AG09319 (cell line): ENCODE results near the gene TMEM151A.

Experiments used
- DNase-seq: peaks from one replicate; pipeline ENCODE4 v3.0.0-alpha.2; 2010; ENCODE audit warnings: low read depth; ENCODE audit errors: extremely low read depth
- TF ChIP-seq, protein P1 (sequence below): IDR thresholded peaks from 2 replicates; pipeline ENCODE4 v1.5.1; 2011; ENCODE audit warnings: low read depth, mild to moderate bottlenecking, inconsistent platforms, low read length, moderate library complexity

TMEM151A gene

DNA sequence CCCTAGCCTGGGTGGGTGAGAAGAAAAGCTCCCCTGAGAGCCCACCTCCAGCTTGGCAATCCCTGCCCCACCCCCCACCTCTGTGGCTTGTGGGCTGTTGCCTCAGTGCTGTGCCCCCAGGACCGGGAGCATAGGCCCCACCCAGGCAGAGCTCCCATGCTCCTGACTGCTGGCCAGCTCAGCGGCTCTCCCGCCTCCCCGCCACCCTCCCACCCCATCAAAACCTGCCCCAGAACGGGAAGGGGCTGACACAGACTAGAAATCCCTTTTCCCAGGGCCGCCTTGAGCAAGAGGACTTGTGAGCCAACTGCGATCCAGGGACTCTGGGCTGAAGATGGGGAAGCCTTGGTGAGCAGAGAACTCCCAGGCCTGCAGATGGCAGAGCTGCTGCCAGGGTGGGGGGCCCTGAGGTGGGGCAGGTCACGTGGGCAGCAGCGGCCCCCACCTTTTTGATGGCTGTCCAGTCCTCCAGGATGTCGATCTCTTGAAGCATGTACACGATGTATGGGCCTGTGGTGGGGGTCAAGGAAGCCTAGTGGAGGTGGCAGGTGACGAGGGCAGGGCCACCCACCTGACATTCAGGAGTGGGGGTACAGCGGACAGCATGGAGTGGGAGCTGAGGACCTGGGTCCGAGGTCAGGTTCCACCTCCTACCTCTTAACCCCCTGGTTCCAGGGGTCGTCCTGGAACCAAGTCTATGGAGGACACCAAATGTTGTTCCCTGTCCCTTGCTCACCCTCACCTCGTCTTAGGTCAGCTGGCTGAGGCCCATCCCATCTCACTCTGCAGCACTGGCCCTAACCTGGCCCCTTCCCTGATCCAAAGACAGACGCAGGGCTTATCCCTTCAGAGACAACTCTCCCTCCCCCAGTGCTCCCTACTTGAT, 46.8 kb downstream of the TMEM151A start:
- TF ChIP-seq, protein P1, sequence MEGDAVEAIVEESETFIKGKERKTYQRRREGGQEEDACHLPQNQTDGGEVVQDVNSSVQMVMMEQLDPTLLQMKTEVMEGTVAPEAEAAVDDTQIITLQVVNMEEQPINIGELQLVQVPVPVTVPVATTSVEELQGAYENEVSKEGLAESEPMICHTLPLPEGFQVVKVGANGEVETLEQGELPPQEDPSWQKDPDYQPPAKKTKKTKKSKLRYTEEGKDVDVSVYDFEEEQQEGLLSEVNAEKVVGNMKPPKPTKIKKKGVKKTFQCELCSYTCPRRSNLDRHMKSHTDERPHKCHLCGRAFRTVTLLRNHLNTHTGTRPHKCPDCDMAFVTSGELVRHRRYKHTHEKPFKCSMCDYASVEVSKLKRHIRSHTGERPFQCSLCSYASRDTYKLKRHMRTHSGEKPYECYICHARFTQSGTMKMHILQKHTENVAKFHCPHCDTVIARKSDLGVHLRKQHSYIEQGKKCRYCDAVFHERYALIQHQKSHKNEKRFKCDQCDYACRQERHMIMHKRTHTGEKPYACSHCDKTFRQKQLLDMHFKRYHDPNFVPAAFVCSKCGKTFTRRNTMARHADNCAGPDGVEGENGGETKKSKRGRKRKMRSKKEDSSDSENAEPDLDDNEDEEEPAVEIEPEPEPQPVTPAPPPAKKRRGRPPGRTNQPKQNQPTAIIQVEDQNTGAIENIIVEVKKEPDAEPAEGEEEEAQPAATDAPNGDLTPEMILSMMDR = no peak
- DNase-seq = no peak

DNA sequence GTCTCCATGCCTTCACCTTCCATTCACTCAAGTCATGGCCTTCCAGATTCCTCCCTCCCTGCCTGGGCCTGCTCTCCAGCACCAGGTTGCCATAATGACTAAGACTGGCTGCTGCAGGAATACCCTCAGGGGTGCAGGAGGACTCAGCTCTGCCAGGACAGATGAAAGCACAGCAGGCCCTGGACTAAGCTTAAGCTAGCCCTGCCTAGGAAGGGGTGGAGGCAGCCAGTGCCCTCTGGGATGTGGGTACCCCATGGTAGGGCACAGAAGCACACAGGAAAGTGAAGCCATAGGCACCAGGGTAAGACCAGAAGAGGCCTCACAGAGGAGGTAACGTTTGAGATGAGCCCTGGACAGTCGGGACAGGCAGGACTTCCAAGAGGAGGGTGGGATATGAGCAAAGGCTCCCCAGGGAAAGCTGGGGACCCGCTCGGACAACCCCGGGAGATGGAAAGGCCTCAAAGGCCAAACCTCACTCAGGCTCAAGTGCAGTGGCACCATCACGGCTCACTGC, 47.5 kb downstream of the TMEM151A start:
- TF ChIP-seq, protein P1 = no peak

DNA sequence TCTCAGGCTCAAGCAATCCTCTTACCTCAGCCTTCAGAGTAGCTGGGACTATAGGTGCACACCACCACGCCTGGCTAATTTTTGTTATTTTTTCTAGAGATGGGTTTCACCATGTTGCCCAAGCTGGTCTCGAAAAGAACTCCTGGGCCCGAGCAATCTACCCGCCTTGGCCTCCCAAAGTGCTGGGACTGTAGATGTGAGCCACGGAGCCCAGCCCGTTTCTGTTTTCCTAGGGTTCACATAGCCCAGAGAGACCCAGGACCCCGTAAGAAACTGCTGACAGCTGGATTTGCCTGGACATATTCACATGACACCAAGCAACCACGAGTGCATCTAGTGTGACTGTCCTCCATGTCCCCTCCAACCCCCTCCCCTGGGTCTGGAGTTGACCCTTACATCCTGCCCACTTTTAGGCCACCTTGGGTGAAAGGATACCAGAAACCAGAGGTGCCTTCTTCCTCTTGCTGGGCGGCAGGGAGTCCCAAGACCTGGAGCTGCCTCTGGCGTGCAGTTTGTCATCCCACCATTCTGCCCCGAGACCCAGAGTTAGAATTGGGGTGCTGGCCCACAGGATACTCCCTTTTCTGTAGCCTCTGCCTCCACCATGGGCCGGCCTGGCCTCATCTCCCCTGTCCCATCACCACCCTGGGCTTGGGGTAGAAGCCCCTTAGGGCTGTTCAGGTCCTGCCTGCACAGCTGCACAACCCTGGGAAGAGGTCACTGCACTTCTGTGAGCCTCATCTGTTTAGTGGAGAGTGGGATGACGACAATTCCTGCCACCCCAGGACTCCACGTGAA, 48.2 kb downstream of the TMEM151A start:
- no peak for DNase-seq
- TF ChIP-seq, protein P1 = no peak

More for the DNA sequence above, 47.5 kb downstream of the TMEM151A start:
- no peak for DNase-seq

DNA sequence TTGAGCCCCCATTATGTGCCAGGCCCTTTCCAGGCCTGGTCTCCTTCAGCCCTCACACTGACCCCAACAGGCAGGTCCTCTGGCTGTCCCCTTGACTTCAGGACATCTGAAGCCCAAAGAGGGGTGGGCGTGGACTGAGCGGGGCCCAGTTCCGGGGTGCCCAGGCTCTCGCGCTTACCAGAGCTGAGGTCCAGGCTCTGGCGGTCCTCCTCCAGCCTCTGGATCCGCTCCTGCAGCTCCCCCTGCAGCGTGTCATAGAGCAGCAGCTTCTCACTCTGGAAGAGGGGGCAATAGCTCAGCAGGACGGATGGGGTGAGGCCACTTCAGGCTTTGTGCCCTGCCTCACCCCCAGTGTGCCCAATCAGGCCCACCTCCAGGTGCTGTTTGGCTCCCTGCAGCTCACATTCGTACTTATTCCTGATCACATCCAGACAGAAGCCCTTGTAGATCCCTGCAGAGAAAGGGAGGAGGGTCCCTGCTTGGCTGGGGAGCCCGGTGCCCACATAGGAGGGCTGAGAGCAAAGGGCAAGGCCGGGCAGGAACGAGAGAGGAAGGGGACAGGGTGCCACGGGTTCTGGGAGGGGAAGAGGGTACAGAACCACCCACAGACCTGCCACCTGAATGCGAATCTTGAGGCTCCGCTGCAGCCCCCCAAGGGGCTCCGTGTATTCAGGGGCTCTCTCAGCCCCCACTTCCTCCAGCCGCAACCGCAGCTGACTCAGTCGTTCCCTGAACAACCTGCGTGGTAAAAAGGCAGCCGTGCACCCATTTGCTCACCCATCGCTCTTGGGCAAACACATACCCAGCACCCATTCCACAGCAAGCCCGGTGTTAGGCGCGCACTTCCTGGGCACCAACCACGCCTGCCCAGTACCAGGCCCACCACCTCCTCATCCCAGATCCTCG, 49.2 kb downstream of the TMEM151A start:
- TF ChIP-seq, protein P1 = no peak
- DNase-seq = no peak

DNA sequence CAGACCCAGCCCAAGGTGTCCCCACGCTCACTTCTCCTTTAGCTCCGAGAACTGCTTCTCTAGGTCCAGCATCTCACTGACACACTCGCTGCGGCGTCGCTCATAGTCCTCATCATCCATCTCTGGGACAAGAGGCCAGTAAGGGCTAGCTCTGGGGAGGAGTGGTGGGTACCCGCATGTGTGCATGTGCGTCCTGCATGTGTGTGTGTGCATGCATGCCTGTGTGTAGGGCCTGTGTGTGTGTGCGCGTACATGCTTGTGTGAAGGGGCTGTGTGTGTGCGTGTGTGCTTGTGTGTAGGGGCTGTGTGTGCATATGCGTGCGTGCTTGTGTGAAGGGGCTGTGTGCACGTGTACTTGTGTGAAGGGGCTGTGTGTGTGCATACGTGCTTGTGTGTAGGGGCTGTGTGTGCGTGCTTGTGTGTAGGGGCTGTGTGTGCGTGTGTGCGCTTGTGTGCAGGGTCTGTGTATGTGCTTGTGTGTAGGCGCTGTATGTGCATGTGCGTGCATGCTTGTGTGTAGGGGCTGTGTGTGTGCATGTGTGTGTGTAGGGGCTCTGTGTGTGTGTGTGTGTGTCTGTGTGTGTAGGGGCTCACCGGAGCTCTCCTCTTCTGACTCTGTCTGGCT, 49.9 kb downstream of the TMEM151A start:
- TF ChIP-seq, protein P1 = no peak
- no peak for DNase-seq

DNA sequence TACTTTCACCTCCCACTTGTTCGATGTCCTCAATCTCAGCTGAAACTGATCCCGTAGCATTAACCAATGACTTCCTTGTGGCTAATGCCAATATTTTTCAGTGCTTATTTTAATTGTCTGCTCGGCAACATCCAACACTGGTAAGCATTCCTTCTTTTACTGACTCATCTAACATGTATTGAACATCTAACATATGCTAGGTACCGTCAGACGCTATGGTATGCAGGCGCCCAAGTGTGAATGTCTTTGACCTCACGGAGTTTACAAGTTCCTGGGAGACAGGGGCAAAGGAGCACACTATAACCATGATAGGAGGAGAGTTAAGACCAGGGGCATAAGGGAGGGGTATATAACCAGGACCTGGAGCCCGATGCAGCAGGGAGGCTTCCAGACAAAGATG, 51.5 kb downstream of the TMEM151A start:
- DNase-seq = no peak
- TF ChIP-seq, protein P1 = no peak
